ENCODE measurements around the gene ZNF662. TPM values are rescaled to one million over a fixed set of nuclear protein-coding genes. Genes with fewer than 3 reads are reported as not detected.

ZNF662 gene
- total RNA-seq, 3 donors from 2014 or later (not counting 1 experiment from before 2014, with no cell fraction given): 1.2 to 2.7 (median 1.7) TPM

- Mint-ChIP-seq H3K36me3 (no peaks in the 10 kb centered on the region), H3K4me3 (no peak overlapping the region), H3K9me3 (no peaks in the 10 kb centered on the region), H3K27ac (no peak overlapping the region), H3K27me3 (ENCODE audit: low read depth in 2 of 2) (peaks cover 30 to 38% of the 10 kb centered on the region in 2 donors), H3K4me1 (peaks cover 9 to 12% of the 10 kb centered on the region in 2 donors)
- intact Hi-C loops (cut with micrococcal nuclease): no loop called here
- H3K4me1 ChIP-seq (ENCODE audit: control insufficient read depth, insufficient read depth, low read length): no peaks in the 10 kb centered on the region
- H3K27me3 ChIP-seq (ENCODE audit: control insufficient read depth, insufficient read depth, low read length): peaks cover 4% of the 10 kb centered on the region
- H3K9me3 ChIP-seq (ENCODE audit: control insufficient read depth, insufficient read depth, low read length): no peaks in the 10 kb centered on the region
- WGBS (ENCODE audit: insufficient coverage): 93% methylated on average over 1 of the region's 1 CpG
- no peaks in the 10 kb centered on the region for H3K36me3 ChIP-seq (ENCODE audit: control insufficient read depth, insufficient read depth, low read length)
- no peak overlapping the region for H3K27ac ChIP-seq (ENCODE audit: low read length)
- no peak for DNase-seq
- no peak for ATAC-seq
- TF ChIP-seq, protein P1, sequence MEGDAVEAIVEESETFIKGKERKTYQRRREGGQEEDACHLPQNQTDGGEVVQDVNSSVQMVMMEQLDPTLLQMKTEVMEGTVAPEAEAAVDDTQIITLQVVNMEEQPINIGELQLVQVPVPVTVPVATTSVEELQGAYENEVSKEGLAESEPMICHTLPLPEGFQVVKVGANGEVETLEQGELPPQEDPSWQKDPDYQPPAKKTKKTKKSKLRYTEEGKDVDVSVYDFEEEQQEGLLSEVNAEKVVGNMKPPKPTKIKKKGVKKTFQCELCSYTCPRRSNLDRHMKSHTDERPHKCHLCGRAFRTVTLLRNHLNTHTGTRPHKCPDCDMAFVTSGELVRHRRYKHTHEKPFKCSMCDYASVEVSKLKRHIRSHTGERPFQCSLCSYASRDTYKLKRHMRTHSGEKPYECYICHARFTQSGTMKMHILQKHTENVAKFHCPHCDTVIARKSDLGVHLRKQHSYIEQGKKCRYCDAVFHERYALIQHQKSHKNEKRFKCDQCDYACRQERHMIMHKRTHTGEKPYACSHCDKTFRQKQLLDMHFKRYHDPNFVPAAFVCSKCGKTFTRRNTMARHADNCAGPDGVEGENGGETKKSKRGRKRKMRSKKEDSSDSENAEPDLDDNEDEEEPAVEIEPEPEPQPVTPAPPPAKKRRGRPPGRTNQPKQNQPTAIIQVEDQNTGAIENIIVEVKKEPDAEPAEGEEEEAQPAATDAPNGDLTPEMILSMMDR (IDR thresholded peaks at IDR 0.05): no peak
- no peak overlapping the region for H3K4me3 ChIP-seq (ENCODE audit: low read length)
Observed at GRCh38 chr3:42892169-42892568, 13.8 kb upstream of the ZNF662 start.

GRCh38 chr3:42892807-42893206 lies 13.1 kb upstream of the ZNF662 start:
- DNase-seq (no peak), ATAC-seq (no peak)
- Mint-ChIP-seq H3K4me3 (no peak overlapping the region), H3K36me3 (no peaks in the 10 kb centered on the region), H3K27me3 (ENCODE audit: low read depth in 2 of 2) (peaks cover 27 to 32% of the 10 kb centered on the region in 2 donors), H3K27ac (no peak overlapping the region), H3K4me1 (peaks cover 9 to 12% of the 10 kb centered on the region in 2 donors), H3K9me3 (no peaks in the 10 kb centered on the region)
- H3K9me3 ChIP-seq (ENCODE audit: control insufficient read depth, insufficient read depth, low read length): no peaks in the 10 kb centered on the region
- no peaks in the 10 kb centered on the region for H3K27me3 ChIP-seq (ENCODE audit: control insufficient read depth, insufficient read depth, low read length)
- TF ChIP-seq, protein P1 (IDR thresholded peaks at IDR 0.05): no peak
- H3K27ac ChIP-seq (ENCODE audit: low read length): no peak overlapping the region
- intact Hi-C loops (cut with micrococcal nuclease): no loop called here
- H3K4me3 ChIP-seq (ENCODE audit: low read length): no peak overlapping the region
- no peaks in the 10 kb centered on the region for H3K4me1 ChIP-seq (ENCODE audit: control insufficient read depth, insufficient read depth, low read length)
- no peaks in the 10 kb centered on the region for H3K36me3 ChIP-seq (ENCODE audit: control insufficient read depth, insufficient read depth, low read length)
- WGBS (ENCODE audit: insufficient coverage): no CpG with 5 or more reads among the region's 1 CpG

- TF ChIP-seq, protein P1 (IDR thresholded peaks at IDR 0.05): no peak
- no peaks in the 10 kb centered on the region for H3K36me3 ChIP-seq (ENCODE audit: control insufficient read depth, insufficient read depth, low read length)
- Mint-ChIP-seq H3K27ac (no peak overlapping the region), H3K36me3 (no peaks in the 10 kb centered on the region), H3K27me3 (ENCODE audit: low read depth in 2 of 2) (peaks cover 18 to 21% of the 10 kb centered on the region in 2 donors), H3K4me3 (no peak overlapping the region), H3K9me3 (no peaks in the 10 kb centered on the region), H3K4me1 (peaks cover 3 to 6% of the 10 kb centered on the region in 2 donors)
- H3K27ac ChIP-seq (ENCODE audit: low read length): no peak overlapping the region
- no peaks in the 10 kb centered on the region for H3K4me1 ChIP-seq (ENCODE audit: control insufficient read depth, insufficient read depth, low read length)
- intact Hi-C loops (cut with micrococcal nuclease): no loop called here
- H3K4me3 ChIP-seq (ENCODE audit: low read length): no peak overlapping the region
- no peaks in the 10 kb centered on the region for H3K27me3 ChIP-seq (ENCODE audit: control insufficient read depth, insufficient read depth, low read length)
- peak in 1 of 3 donors; percentile 37 for ATAC-seq
- 89% methylated on average over 3 of the region's 3 CpGs for WGBS (ENCODE audit: insufficient coverage)
- DNase-seq: no peak
- no peaks in the 10 kb centered on the region for H3K9me3 ChIP-seq (ENCODE audit: control insufficient read depth, insufficient read depth, low read length)
Observed at GRCh38 chr3:42894698-42895579, 11.0 kb upstream of the ZNF662 start.

DNA sequence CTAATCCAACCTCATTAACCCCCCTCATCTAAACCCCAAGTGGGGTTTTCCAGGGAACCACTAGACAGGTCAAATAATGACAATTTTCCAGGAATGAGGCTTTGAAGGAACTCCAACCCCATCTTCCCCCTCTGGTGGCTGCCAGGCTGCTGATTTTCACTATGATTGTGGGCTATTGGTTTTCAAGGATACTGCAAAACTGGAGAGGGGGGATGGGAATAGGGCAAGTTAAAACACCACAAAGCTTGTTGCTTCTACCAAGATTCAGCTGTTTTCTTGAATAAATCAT lies 10.4 kb upstream of the ZNF662 start:
- H3K9me3 Mint-ChIP-seq: no peaks in the 10 kb centered on the region
- no peaks in the 10 kb centered on the region for H3K9me3 ChIP-seq (ENCODE audit: control insufficient read depth, insufficient read depth, low read length)
- intact Hi-C loops (cut with micrococcal nuclease): no loop called here
- no peak overlapping the region for H3K27ac Mint-ChIP-seq
- no peak for DNase-seq
- no peak overlapping the region for H3K4me3 ChIP-seq (ENCODE audit: low read length)
- H3K27me3 Mint-ChIP-seq (ENCODE audit: low read depth in 2 of 2): peaks cover 18 to 21% of the 10 kb centered on the region in 2 donors
- H3K27ac ChIP-seq (ENCODE audit: low read length): no peak overlapping the region
- no peaks in the 10 kb centered on the region for H3K36me3 ChIP-seq (ENCODE audit: control insufficient read depth, insufficient read depth, low read length)
- no peaks in the 10 kb centered on the region for H3K4me1 ChIP-seq (ENCODE audit: control insufficient read depth, insufficient read depth, low read length)
- no peak overlapping the region for H3K4me3 Mint-ChIP-seq
- TF ChIP-seq, protein P1 (IDR thresholded peaks at IDR 0.05): no peak
- no peaks in the 10 kb centered on the region for H3K27me3 ChIP-seq (ENCODE audit: control insufficient read depth, insufficient read depth, low read length)
- peaks cover 0 to under 1% of the 10 kb centered on the region in 2 donors for H3K4me1 Mint-ChIP-seq
- H3K36me3 Mint-ChIP-seq: no peaks in the 10 kb centered on the region
- ATAC-seq: no peak
